ENCODE measurements around the gene SGPP2. TPM values are rescaled to one million over a fixed set of nuclear protein-coding genes. Genes with fewer than 3 reads are reported as not detected.

The SGPP2 gene
- total and polyA plus RNA-seq, 2 experiments from 2014 or later = 0.08 TPM; not detected in 1

DNA sequence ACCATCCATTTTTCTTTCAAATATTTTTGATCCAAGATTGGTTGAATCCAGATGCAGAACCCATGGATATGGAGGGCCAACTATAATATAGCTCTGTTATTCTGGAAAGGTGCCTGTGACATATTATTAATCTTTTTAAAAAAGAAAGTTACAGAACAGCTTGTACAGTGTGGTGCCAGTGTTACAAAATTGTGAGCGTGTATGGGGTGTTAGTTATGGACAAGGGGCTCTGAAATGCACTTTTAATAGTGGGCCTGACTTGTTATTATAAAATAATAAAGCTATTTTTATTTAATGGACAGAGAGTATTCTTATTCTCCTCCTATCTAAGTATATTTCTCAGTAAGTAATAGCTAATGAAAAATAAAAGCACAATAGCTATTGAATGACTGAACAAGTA is 120.3 kb downstream of the SGPP2 start:
- ATAC-seq (no peak), DNase-seq (ENCODE audit: low spot score) (no peak)
- peaks cover 15% of the 10 kb centered on the region for H3K4me1 ChIP-seq (ENCODE audit: insufficient read depth)
- H3K4me3 ChIP-seq = no peak overlapping the region
- no peaks in the 10 kb centered on the region for H3K36me3 Mint-ChIP-seq (ENCODE audit: low read depth)
- no peaks in the 10 kb centered on the region for H3K36me3 ChIP-seq (ENCODE audit: insufficient read depth)
- peaks cover 15% of the 10 kb centered on the region for H3K4me1 Mint-ChIP-seq
- H3K27me3 Mint-ChIP-seq (ENCODE audit: insufficient read depth, low read depth, poor library complexity) = no peaks in the 10 kb centered on the region
- peaks cover 3% of the 10 kb centered on the region; the same call in 1 of the 2 replicates for H3K9me2 ChIP-seq (ENCODE audit: insufficient read depth)
- TF ChIP-seq, protein P1, sequence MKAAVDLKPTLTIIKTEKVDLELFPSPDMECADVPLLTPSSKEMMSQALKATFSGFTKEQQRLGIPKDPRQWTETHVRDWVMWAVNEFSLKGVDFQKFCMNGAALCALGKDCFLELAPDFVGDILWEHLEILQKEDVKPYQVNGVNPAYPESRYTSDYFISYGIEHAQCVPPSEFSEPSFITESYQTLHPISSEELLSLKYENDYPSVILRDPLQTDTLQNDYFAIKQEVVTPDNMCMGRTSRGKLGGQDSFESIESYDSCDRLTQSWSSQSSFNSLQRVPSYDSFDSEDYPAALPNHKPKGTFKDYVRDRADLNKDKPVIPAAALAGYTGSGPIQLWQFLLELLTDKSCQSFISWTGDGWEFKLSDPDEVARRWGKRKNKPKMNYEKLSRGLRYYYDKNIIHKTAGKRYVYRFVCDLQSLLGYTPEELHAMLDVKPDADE (IDR thresholded peaks at IDR 0.05) = no peak
- TF ChIP-seq, protein P2, sequence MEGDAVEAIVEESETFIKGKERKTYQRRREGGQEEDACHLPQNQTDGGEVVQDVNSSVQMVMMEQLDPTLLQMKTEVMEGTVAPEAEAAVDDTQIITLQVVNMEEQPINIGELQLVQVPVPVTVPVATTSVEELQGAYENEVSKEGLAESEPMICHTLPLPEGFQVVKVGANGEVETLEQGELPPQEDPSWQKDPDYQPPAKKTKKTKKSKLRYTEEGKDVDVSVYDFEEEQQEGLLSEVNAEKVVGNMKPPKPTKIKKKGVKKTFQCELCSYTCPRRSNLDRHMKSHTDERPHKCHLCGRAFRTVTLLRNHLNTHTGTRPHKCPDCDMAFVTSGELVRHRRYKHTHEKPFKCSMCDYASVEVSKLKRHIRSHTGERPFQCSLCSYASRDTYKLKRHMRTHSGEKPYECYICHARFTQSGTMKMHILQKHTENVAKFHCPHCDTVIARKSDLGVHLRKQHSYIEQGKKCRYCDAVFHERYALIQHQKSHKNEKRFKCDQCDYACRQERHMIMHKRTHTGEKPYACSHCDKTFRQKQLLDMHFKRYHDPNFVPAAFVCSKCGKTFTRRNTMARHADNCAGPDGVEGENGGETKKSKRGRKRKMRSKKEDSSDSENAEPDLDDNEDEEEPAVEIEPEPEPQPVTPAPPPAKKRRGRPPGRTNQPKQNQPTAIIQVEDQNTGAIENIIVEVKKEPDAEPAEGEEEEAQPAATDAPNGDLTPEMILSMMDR (conservative IDR thresholded peaks at IDR 0.05; ENCODE audit: low read depth in 2 of 2) = no peak
- TF ChIP-seq ZNF114 (CRISPR knock-in tag; IDR thresholded peaks at IDR 0.05) (no peak), ZNF331 (CRISPR knock-in tag; IDR thresholded peaks at IDR 0.05; ENCODE audit: low read depth) (no peak), NANOG (IDR thresholded peaks at IDR 0.05; ENCODE audit: borderline replicate concordance) (no peak), POLR2AphosphoS5 (IDR thresholded peaks at IDR 0.05; ENCODE audit: low read depth) (no peak), CREB1 (CRISPR knock-in tag; IDR thresholded peaks at IDR 0.05; ENCODE audit: low read depth) (no peak)
- TF ChIP-seq, protein P3, sequence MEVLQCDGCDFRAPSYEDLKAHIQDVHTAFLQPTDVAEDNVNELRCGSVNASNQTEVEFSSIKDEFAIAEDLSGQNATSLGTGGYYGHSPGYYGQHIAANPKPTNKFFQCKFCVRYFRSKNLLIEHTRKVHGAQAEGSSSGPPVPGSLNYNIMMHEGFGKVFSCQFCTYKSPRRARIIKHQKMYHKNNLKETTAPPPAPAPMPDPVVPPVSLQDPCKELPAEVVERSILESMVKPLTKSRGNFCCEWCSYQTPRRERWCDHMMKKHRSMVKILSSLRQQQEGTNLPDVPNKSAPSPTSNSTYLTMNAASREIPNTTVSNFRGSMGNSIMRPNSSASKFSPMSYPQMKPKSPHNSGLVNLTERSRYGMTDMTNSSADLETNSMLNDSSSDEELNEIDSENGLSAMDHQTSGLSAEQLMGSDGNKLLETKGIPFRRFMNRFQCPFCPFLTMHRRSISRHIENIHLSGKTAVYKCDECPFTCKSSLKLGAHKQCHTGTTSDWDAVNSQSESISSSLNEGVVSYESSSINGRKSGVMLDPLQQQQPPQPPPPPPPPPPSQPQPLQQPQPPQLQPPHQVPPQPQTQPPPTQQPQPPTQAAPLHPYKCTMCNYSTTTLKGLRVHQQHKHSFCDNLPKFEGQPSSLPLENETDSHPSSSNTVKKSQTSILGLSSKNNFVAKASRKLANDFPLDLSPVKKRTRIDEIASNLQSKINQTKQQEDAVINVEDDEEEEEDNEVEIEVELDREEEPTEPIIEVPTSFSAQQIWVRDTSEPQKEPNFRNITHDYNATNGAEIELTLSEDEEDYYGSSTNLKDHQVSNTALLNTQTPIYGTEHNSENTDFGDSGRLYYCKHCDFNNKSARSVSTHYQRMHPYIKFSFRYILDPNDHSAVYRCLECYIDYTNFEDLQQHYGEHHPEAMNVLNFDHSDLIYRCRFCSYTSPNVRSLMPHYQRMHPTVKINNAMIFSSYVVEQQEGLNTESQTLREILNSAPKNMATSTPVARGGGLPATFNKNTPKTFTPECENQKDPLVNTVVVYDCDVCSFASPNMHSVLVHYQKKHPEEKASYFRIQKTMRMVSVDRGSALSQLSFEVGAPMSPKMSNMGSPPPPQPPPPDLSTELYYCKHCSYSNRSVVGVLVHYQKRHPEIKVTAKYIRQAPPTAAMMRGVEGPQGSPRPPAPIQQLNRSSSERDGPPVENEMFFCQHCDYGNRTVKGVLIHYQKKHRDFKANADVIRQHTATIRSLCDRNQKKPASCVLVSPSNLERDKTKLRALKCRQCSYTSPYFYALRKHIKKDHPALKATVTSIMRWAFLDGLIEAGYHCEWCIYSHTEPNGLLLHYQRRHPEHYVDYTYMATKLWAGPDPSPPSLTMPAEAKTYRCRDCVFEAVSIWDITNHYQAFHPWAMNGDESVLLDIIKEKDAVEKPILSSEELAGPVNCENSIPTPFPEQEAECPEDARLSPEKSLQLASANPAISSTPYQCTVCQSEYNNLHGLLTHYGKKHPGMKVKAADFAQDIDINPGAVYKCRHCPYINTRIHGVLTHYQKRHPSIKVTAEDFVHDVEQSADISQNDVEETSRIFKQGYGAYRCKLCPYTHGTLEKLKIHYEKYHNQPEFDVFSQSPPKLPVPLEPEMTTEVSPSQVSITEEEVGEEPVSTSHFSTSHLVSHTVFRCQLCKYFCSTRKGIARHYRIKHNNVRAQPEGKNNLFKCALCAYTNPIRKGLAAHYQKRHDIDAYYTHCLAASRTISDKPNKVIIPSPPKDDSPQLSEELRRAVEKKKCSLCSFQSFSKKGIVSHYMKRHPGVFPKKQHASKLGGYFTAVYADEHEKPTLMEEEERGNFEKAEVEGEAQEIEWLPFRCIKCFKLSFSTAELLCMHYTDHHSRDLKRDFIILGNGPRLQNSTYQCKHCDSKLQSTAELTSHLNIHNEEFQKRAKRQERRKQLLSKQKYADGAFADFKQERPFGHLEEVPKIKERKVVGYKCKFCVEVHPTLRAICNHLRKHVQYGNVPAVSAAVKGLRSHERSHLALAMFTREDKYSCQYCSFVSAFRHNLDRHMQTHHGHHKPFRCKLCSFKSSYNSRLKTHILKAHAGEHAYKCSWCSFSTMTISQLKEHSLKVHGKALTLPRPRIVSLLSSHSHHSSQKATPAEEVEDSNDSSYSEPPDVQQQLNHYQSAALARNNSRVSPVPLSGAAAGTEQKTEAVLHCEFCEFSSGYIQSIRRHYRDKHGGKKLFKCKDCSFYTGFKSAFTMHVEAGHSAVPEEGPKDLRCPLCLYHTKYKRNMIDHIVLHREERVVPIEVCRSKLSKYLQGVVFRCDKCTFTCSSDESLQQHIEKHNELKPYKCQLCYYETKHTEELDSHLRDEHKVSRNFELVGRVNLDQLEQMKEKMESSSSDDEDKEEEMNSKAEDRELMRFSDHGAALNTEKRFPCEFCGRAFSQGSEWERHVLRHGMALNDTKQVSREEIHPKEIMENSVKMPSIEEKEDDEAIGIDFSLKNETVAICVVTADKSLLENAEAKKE (CRISPR knock-in tag; IDR thresholded peaks at IDR 0.05) = no peak
- H4K20me1 ChIP-seq (replicated peaks; ENCODE audit: insufficient read depth) = no peaks in the 10 kb centered on the region
- H3K4me2 ChIP-seq = no peak overlapping the region
- no peaks in the 10 kb centered on the region for H3K79me2 ChIP-seq (replicated peaks; ENCODE audit: insufficient read depth)
- no peak overlapping the region for H2AFZ ChIP-seq
- no peak overlapping the region for H3K27ac Mint-ChIP-seq
- H3K27me3 ChIP-seq (ENCODE audit: insufficient read depth) = no peaks in the 10 kb centered on the region
- H3K9me3 Mint-ChIP-seq = no peaks in the 10 kb centered on the region
- H3K27ac ChIP-seq (ENCODE audit: low read depth) = no peak overlapping the region
- no peaks in the 10 kb centered on the region for H3F3A ChIP-seq (replicated peaks; ENCODE audit: low read depth)
- no peak overlapping the region for H3K4me3 Mint-ChIP-seq
